Tibial nerve (tissue), 4 donors: Measurements from ENCODE around the gene MARCOL. TPM values are rescaled to one million over a fixed set of nuclear protein-coding genes. Genes with fewer than 3 reads are reported as not detected.

ENCODE experiments used
- DNase-seq, 2 donors: peaks; one replicate each; pipeline ENCODE4 v3.0.0-alpha.2; 2019; ENCODE audit warnings: low spot score in 2 of 2
- H3K27ac ChIP-seq, 4 donors: fragments of 200-600 bp; sonication (generic) in 3 of 4; one replicate each; pipeline ENCODE4 v1.5.1; 2017 to 2019; ENCODE audit warnings: mild to moderate bottlenecking in 1 of 4
- H3K27me3 ChIP-seq, 2 donors: fragments of 200-600 bp; sonication (generic) in 1 of 2; one replicate each; pipeline versions ENCODE4 v1.5.1 to v1.6.0; 2017 to 2019
- H3K36me3 ChIP-seq, 3 donors: fragments of 200-600 bp; sonication (generic); one replicate each; pipeline ENCODE4 v1.5.1; 2018 to 2019
- H3K4me1 ChIP-seq, 4 donors: fragments of 200-600 bp; sonication (generic) in 3 of 4; one replicate each; pipeline ENCODE4 v1.5.1; 2017 to 2019
- H3K4me3 ChIP-seq, 4 donors: fragments of 200-600 bp; sonication (generic) in 3 of 4; one replicate each; pipeline ENCODE4 v1.5.1; 2017 to 2019; ENCODE audit warnings: mild to moderate bottlenecking in 1 of 4, moderate library complexity in 1 of 4
- H3K9me3 ChIP-seq, 4 donors: fragments of 200-600 bp; sonication (generic) in 3 of 4; one replicate each; pipeline ENCODE4 v1.5.1; 2017 to 2019
- EP300 ChIP-seq, 2 donors: sonication (generic); formaldehyde crosslinking; IDR thresholded peaks; one replicate each; pipeline ENCODE4 v1.6.1; 2017; ENCODE audit warnings: antibody characterized with exemption in 2 of 2, mild to moderate bottlenecking in 1 of 2
- POLR2A ChIP-seq, 2 donors: fragments of 450-650 bp; IDR thresholded peaks; one replicate each; pipeline ENCODE4 v1.6.1; 2017; ENCODE audit warnings: antibody characterized with exemption in 2 of 2, mild to moderate bottlenecking in 2 of 2, moderate library complexity in 2 of 2
- WGBS, 2 donors: methylation state at CpG; one replicate each; pipeline ENCODE4 v1.1.5; 2018; 5-methylcytosine and 5-hydroxymethylcytosine counted together
- total RNA-seq, 4 donors: library from RNA; depleted of rRNA; stranded (reverse); fragments of >200 nt; gene quantifications; one replicate each; pipeline ENCODE4 v1.1.0, GENCODE V29; 2016
- TF ChIP-seq, protein P1 (sequence below), 5 experiments: fragments of 200-600 bp in 3 of 5; fragments of 450-650 bp in 2 of 5; sonication (generic) in 3 of 5; IDR thresholded peaks; one replicate each; pipeline ENCODE4 v1.5.1; 2016 to 2019; ENCODE audit warnings: antibody characterized with exemption in 5 of 5, mild to moderate bottlenecking in 3 of 5, moderate library complexity in 2 of 5

Gene MARCOL
- total RNA-seq: not detected

DNA sequence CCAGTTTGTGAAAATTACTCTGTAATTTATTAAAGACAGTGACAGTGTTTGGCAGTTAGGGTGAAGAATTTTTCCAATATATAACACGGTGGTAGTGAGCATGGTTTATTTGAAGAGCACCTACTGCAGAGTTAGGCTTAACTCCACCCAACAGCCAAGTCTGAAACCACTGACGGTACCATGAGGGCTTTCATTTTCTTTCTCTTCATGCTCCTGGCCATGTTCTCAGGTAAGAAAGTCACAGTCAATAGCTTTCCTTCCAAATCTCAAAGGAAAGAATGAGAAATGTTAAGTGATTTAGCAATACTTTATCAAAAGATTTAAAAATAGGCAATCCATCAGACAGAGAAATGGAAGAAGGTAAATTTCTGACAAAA, at the start of gene MARCOL:
MARCOL (plus strand) TSS at position 108 of the 377 bp plus-strand sequence; CDS start at position 181, 73 bp downstream.
- no peaks in the 10 kb centered on the region for H3K27me3 ChIP-seq
- H3K4me3 ChIP-seq: no peak within 1 kb of the TSS
- WGBS, 2 donors: 76 to 83% methylated on average over 2 of the region's 2 CpGs
- peaks cover 0 to 5% (median 0%) of the 10 kb centered on the region in 4 donors for H3K9me3 ChIP-seq
- H3K4me1 ChIP-seq: no peaks in the 10 kb centered on the region
- H3K27ac ChIP-seq: no peak within 1 kb of the TSS
- no peak for DNase-seq
- TF ChIP-seq EP300 (IDR thresholded peaks at IDR 0.05) (no peak), POLR2A (IDR thresholded peaks at IDR 0.05) (no peak)
- TF ChIP-seq, protein P1, sequence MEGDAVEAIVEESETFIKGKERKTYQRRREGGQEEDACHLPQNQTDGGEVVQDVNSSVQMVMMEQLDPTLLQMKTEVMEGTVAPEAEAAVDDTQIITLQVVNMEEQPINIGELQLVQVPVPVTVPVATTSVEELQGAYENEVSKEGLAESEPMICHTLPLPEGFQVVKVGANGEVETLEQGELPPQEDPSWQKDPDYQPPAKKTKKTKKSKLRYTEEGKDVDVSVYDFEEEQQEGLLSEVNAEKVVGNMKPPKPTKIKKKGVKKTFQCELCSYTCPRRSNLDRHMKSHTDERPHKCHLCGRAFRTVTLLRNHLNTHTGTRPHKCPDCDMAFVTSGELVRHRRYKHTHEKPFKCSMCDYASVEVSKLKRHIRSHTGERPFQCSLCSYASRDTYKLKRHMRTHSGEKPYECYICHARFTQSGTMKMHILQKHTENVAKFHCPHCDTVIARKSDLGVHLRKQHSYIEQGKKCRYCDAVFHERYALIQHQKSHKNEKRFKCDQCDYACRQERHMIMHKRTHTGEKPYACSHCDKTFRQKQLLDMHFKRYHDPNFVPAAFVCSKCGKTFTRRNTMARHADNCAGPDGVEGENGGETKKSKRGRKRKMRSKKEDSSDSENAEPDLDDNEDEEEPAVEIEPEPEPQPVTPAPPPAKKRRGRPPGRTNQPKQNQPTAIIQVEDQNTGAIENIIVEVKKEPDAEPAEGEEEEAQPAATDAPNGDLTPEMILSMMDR (IDR thresholded peaks at IDR 0.05): no peak
- no peaks in the 10 kb centered on the region for H3K36me3 ChIP-seq

- 39 to 52% methylated on average over 1 of the region's 1 CpG for WGBS, 2 donors
- Histone ChIP-seq H3K36me3 (no peaks in the 10 kb centered on the region), H3K4me3 (no peak overlapping the region), H3K27ac (no peak overlapping the region), H3K9me3 (no peaks in the 10 kb centered on the region), H3K4me1 (no peaks in the 10 kb centered on the region), H3K27me3 (no peaks in the 10 kb centered on the region)
- TF ChIP-seq EP300 (IDR thresholded peaks at IDR 0.05): no peak
- no peak for DNase-seq
Measured at GRCh38 chr5:148191010-148191409, 47.3 kb upstream of the MARCOL start.

DNA sequence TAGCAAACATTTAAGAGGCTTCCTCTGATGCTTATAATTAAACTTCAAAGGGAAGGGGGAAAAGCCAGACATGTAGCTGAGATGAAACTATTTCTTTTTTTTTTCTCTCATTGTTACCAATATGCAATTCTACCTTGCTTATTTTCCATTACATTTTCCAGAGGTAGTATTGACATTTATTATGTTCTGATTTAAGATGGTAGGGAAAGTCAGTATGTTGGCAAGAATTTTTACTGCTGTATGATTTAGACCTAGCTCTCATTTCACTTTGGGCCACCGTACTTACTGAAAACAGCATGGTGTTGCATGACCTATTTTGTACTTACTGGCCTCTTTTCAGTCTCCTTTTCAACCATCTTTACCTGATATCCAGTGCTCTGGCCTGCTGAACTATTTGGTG, 45.1 kb upstream of the MARCOL start:
- 81 to 85% methylated on average over 1 of the region's 1 CpG for WGBS, 2 donors
- H3K9me3 ChIP-seq: no peaks in the 10 kb centered on the region
- no peaks in the 10 kb centered on the region for H3K4me1 ChIP-seq
- no peak for DNase-seq
- H3K27me3 ChIP-seq: no peaks in the 10 kb centered on the region
- H3K4me3 ChIP-seq: no peak overlapping the region
- TF ChIP-seq, protein P1 (IDR thresholded peaks at IDR 0.05): no peak
- TF ChIP-seq EP300 (IDR thresholded peaks at IDR 0.05) (no peak), POLR2A (IDR thresholded peaks at IDR 0.05) (no peak)
- H3K36me3 ChIP-seq: no peaks in the 10 kb centered on the region
- no peak overlapping the region for H3K27ac ChIP-seq

DNA sequence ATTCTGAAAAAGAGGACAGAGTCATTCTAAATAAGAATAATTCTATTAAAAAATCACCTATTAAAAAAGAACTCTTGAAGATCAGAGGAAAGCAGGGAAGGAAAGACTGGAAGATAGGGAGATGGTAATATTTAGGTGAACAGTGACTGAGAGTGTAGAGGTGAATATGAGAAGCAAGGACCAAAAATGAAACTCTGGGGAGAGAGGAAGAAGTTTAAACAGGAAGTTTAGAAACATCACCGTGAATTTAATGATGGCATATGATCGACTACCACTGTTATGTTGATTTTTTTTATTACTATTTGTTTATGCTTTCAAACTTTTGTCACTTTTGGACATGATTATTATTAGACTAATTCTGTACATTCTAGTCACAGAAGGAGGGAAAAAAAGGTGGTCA, 37.2 kb upstream of the MARCOL start:
- H3K27me3 ChIP-seq: no peaks in the 10 kb centered on the region
- H3K36me3 ChIP-seq: no peaks in the 10 kb centered on the region
- no peak overlapping the region for H3K4me3 ChIP-seq
- H3K27ac ChIP-seq: no peak overlapping the region
- H3K4me1 ChIP-seq: peaks cover 0 to 9% (median 0%) of the 10 kb centered on the region in 4 donors
- H3K9me3 ChIP-seq: no peaks in the 10 kb centered on the region
- WGBS, 2 donors: 68 to 69% methylated on average over 2 of the region's 2 CpGs
- TF ChIP-seq, protein P1 (IDR thresholded peaks at IDR 0.05): no peak
- TF ChIP-seq EP300 (IDR thresholded peaks at IDR 0.05): no peak
- no peak for TF ChIP-seq POLR2A (IDR thresholded peaks at IDR 0.05)
- no peak for DNase-seq

DNA sequence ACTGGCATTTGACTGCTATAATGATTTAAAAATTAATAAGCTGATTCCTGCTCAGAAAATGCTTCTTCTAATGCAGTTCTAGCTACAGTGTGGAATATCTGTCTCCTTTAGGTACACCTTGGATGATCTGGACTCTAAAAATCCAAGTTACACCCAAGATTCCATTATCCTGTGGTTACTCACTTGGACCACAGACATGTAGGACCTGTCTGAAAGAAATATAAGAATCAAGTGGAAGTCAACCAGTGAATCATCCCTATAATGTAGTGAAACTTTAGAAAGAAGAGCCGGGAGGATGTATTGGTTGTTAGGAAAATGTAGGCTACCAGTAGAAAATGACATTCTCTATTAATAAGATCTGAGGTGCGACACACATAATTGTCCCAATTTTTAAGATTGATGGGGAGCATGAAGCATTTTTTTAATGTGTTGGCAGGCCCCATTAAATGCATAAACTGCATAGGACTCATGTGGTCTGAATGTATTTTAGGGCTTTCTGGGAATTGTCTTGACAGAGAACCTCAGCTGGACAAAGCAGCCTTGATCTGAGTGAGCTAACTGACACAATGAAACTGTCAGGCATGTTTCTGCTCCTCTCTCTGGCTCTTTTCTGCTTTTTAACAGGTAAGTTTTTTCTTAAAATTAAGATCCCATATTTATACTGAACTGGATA, 35.7 kb upstream of the MARCOL start, which contains the start of gene SPINK6:
SPINK6 (plus strand) TSS at position 512 of the 673 bp plus-strand sequence; CDS start at position 567, 55 bp downstream.
- no peaks in the 10 kb centered on the region for H3K36me3 ChIP-seq
- no peaks in the 10 kb centered on the region for H3K9me3 ChIP-seq
- no peak for TF ChIP-seq EP300 (IDR thresholded peaks at IDR 0.05)
- TF ChIP-seq, protein P1 (IDR thresholded peaks at IDR 0.05): no peak
- WGBS, 2 donors: 92% methylated on average over 2 of the region's 2 CpGs
- no peak within 1 kb of the TSS for H3K27ac ChIP-seq
- H3K4me3 ChIP-seq: no peak within 1 kb of the TSS
- peaks cover 0 to 15% (median 0%) of the 10 kb centered on the region in 4 donors for H3K4me1 ChIP-seq
- no peak for DNase-seq
- H3K27me3 ChIP-seq: no peaks in the 10 kb centered on the region
